LoVo (cell line): ENCODE measurements around the gene OPHN1.

Experiments
- DNase-seq: peaks from one replicate; pipeline ENCODE4 v3.0.0-alpha.2; 2016; ENCODE audit warnings: low spot score

OPHN1 gene

DNA sequence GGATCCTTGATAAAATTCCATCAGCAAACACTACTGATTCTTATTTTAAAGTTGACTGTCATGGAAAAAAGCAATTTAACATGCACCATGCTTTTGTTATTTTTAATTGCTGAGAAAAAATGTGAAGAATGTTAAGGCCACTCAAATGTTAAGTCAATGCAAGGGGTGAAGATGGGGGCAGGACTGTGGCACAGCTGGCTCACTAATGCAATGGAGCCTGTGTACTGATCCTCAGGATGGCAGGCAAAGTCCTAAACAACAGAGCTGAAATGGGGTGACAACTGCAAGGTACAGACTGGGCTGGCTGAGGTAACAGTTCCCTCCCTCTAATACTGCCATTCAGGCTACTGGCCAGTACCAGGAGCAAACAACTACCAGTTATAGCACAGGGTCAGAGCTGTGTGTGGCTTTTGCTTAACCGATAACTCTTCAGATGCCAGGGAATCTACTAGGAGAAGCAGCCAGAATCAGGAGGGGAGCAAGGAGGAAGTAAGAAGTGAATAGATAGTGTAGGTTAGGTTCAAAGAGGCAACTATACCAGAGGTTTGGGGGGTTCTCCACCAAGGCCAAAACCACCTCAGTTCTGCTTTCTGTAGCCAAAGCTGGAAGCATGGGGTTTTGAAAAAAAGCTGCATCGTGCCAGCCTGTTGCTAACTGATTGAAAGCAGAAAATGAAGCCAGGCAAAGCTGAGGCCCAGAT lies 372.6 kb downstream of the OPHN1 start:
- DNase-seq = no peak

DNA sequence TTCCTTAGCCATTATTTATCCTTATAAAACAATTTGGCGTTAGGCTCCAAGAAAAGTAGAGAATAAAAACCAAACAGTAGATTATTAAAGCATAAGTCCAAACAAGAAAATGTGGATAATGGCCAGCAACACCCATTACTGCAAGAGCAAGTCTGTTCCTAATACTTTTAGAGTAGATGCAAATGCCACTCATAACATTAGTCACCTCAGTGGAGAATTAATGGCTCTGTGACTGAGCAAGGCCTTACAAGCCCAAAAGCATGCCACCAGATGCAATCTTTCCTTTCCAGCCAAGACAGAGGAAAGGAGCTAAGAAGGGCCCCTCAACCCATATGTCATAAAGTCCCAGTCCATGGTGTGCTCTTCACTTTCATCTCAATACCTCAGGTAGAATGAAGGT lies 373.8 kb downstream of the OPHN1 start:
- no peak for DNase-seq

DNA sequence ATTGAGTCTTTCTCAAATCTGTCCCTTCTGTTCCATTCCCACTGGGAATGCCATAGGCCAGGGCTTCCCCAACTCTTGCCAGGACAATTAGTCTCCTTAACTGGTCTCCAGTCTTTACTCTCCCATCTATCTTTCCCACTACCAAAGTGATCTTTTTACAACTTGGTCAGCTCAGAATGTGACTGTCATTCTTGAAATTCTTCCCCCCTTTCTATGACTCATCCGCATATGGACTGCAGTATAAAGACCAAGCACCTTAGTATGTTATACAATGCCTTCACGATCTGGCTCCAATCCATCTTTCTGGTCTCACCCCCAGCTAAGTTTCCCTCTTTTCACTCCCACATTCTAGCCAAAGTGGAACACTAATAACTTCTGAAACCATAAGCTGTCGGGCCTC lies 383.8 kb downstream of the OPHN1 start:
- no peak for DNase-seq

DNA sequence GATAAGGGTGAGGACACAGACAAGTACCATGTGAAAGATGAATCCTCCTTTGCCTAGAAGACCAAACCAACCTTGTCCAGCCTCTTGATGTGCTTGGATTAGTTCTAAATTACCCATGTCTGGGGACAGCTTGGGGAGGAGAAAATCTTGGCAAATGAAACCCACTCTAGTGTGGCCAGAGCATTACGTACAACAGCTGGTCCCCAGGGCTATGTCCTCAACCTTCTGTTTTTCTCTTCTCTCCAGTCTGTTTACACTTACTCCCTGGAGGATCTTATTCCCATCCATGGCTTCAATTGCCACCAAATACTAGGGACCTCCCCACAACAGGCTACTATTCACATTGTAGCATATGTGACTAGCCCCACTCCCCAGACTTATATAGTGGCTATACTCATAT lies 384.5 kb downstream of the OPHN1 start:
- no peak for DNase-seq

DNA sequence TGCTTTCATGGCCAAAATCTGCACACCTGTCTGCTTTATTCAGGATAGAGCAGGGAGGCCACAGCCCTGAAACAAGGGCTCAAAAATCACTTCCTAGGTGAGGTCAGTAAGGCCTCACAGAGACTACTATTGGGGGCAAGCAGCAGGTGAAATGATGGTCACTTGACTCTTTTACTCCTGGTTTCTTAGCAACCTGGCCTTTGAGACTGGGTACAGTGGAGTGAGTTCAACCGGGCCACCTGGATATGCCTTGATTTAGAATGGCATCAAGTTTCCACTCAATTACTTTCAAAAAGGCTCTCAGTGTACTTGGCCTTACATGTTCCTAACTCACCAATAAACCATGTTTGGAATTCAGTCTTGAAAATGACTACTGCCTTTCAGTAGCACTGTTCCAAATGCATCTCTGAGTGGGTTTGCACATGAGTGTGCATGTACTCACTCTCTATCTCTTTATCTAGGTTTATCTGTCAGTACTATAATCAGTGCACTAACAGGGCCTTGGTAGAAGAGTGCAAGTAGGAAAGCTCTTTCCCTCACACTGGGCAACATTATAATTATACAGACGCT lies 388.2 kb downstream of the OPHN1 start:
- no peak for DNase-seq

DNA sequence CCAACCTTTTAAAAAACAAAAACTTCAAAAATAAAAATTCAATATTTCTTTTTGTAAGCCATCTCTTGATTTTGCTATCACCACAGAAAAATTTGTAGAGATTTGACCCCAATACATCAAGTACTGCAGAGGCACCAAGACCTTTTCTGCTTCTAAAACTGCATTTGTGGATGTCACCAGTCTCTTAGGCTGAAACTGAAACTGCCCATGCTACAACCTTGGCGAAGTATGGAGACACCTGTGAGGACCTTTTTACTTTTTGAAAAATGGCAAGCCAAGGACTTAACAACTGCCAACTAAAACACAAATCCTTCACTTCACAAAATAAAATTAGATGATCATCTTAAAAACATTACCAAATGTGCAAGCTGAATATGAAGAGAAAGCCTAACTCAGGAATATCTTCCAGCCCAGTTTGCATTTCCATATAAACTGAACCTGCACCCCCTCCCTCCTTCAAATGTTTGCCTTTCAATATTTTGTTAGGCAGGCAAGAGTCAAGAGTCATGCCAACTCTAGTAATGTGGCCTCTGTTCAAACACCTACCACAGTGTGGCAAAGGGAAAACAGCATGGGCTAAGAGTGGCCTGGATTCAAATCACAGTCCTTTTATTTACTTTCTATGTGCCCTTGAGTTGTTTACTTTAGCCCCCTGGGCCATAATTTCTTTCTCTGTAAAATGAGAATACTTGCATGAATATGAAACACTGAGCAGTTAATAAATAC lies 389.4 kb downstream of the OPHN1 start:
- DNase-seq = no peak

DNA sequence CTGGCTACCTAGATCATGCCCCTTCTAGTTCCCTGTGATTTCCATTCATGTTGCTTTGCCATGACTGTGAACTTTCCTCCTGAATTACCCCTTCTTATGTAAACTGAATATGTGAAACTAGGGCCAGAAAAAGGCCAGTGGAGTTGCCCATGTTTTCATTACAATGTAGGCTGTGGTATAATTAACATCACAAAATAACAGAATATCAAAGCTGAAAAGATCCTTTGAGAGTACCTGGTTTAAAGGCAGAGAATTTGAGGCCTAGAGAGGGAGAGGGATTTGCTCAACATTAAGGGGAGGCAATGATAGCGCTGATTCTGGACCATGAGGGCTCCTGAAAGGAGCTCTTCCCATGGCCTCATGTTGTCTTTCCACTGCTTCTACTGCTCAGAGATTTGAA lies 392.2 kb downstream of the OPHN1 start:
- no peak for DNase-seq

DNA sequence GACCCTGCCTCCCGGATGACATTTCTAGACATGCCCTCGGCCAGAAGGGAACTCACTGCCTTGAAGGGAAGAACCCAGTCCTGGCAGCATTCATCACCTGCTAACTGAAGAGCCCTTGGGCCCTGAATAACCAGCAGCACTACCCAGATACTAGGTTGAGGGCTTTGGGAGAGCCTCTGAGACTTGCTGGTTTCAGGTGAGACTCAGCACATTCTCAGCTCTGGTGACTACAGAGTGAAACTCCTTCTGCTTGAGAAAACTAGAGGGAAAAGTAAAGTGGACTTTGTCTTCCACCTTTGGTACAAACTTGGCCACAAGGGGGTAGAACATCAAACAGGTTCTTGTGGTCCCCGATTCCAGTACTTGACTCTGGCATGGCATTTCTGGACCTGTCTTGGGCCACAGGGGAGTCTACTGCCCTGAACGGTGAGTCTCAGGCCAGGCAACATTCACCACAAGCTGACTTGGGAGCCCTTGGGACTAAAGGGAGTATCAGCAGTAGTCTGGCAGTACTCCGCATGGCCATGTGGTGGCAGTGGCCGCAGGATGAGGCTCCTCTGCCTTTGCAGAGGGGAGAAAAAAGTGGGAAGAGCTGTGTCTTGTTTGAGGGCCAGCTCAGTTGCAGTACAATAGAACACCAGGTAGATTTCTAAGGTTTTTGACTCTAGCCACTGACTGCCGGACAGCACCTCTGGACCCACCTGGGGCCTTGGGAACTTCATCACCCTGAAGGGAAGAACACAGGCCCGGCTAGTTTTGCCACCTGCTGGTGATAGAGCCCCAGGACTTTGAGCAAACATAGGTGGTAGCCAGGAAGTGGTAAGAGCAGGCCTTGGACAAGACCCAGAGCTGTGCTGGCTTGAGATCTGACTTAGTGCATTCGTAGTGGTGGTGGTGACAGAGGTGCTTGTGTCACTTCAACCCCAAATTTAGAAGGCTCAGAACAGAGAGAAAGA lies 414.8 kb downstream of the OPHN1 start:
- peak; percentile 1 for DNase-seq

DNA sequence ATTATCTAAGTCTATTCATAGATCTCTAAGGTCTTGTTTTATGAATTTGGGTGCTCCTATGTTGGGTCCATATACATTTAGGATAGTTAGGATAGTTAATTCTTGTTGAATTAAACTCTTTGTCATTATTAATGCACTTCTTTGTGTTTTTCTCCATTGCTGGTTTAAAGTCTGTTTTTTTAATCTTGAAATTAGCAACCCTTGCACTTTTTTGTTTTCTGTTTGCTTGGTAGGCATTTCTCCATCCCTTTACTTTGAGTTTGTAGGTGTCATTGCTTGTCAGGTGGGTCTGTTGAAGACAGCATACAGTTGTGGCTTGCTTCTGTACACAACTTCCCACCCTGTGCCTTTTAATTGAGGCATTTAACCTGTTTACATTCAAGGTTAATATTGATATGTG lies 434.8 kb downstream of the OPHN1 start:
- no peak for DNase-seq
